B cell (primary cell): ENCODE data around the gene AFAP1L1. TPM values are rescaled to one million over a fixed set of nuclear protein-coding genes. Genes with fewer than 3 reads are reported as not detected.

ENCODE experiments used
- ATAC-seq: fragments of 200-7000 bp; cut with Tn5 transposase; one replicate; pipeline ENCODE4 v1.10.0; 2021; ENCODE audit warnings: low read depth, mild to moderate bottlenecking, moderate number of reproducible peaks, moderate library complexity
- CTCF ChIA-PET: fragments of 350-600 bp; sonication (Branson Sonifier 250); formaldehyde crosslinking; loops from one replicate; lab custom pipeline; 2021; ENCODE audit warnings: antibody characterized with exemption, inconsistent platforms; lab: Charles Lee
- POLR2A ChIA-PET: fragments of 350-600 bp; sonication (Branson Sonifier 250); formaldehyde crosslinking; loops from one replicate; lab custom pipeline; 2021; ENCODE audit warnings: antibody characterized with exemption; lab: Charles Lee
- DNase-seq: peaks from one replicate; pipeline ENCODE4 v3.0.0; 2013
- H2AFZ ChIP-seq: 2 replicates; pipeline ENCODE4 v1.6.1; 2012; ENCODE audit warnings: mild to moderate bottlenecking, low read depth, low read length; ENCODE audit not compliant: insufficient read depth, poor library complexity, severe bottlenecking
- H3K27ac ChIP-seq, 2 donors: 1 replicate in 1 of 2; 2 replicates in 1 of 2; pipeline ENCODE4 v1.5.1; 2012 to 2013; ENCODE audit warnings: low read length in 2 of 2, mild to moderate bottlenecking in 2 of 2, moderate library complexity in 1 of 2
- H3K27me3 ChIP-seq, 4 experiments: fragments of 200-600 bp in 1 of 4; sonication (generic) in 1 of 4; replicated peaks in 1 of 4; 1 replicate in 2 of 4; 2 replicates in 2 of 4; pipeline versions ENCODE4 v1.6.1 to v1.7.0; 2013 to 2016; ENCODE audit warnings: low read length in 3 of 4, mild to moderate bottlenecking in 2 of 4, mixed read lengths in 1 of 4, moderate library complexity in 1 of 4; ENCODE audit not compliant: insufficient read depth in 4 of 4, control insufficient read depth in 3 of 4; ENCODE audit errors: control extremely low read depth in 1 of 4
- H3K36me3 ChIP-seq, 2 experiments: replicated peaks in 1 of 2; 1 replicate in 1 of 2; 2 replicates in 1 of 2; pipeline versions ENCODE4 v1.6.1 to v1.7.1; 2013; ENCODE audit warnings: low read length in 1 of 2; ENCODE audit not compliant: insufficient read depth in 2 of 2, control insufficient read depth in 1 of 2; ENCODE audit errors: control extremely low read depth in 1 of 2, extremely low read depth in 1 of 2
- H3K4me1 ChIP-seq, 2 donors: fragments of 200-600 bp in 1 of 2; sonication (generic) in 1 of 2; 1 replicate in 1 of 2; 2 replicates in 1 of 2; pipeline versions ENCODE4 v1.5.1 to v1.6.1; 2013 to 2017; ENCODE audit warnings: low read length in 2 of 2; ENCODE audit not compliant: control insufficient read depth in 2 of 2, insufficient read depth in 2 of 2
- H3K4me2 ChIP-seq: replicated peaks from 2 replicates; pipeline ENCODE3; 2012; ENCODE audit warnings: mild to moderate bottlenecking, low read depth, low read length; ENCODE audit not compliant: poor library complexity, severe bottlenecking
- H3K4me3 ChIP-seq, 5 experiments: fragments of 200-600 bp in 1 of 5; sonication (generic) in 1 of 5; 1 replicate in 3 of 5; 2 replicates in 2 of 5; pipeline versions ENCODE4 v1.5.1 to v1.7.0; 2011 to 2016; ENCODE audit warnings: low read length in 4 of 5, mild to moderate bottlenecking in 4 of 5, low read depth in 2 of 5, control low read depth in 1 of 5, moderate library complexity in 1 of 5; ENCODE audit not compliant: insufficient read depth in 1 of 5; ENCODE audit errors: control extremely low read depth in 1 of 5, extremely low read depth in 1 of 5
- H3K79me2 ChIP-seq: fragments of 200-600 bp; sonication (generic); one replicate; pipeline ENCODE4 v1.6.0; 2016; ENCODE audit warnings: low read length; ENCODE audit not compliant: control insufficient read depth, insufficient read depth
- H3K9ac ChIP-seq: fragments of 200-600 bp; sonication (generic); 2 replicates; pipeline ENCODE4 v1.6.1; 2017; ENCODE audit warnings: mild to moderate bottlenecking, low read length, moderate library complexity
- H3K9me3 ChIP-seq, 3 donors: one replicate each; pipeline versions ENCODE4 v1.6.1 to v1.7.1; 2013; ENCODE audit warnings: low read length in 2 of 3; ENCODE audit not compliant: control insufficient read depth in 2 of 3, insufficient read depth in 1 of 3; ENCODE audit errors: control extremely low read depth in 1 of 3
- H4K20me1 ChIP-seq: 2 replicates; pipeline ENCODE4 v1.6.0; 2012; ENCODE audit warnings: mild to moderate bottlenecking, low read length; ENCODE audit not compliant: insufficient read depth, control insufficient read depth, poor library complexity, severe bottlenecking
- H3K27ac Mint-ChIP-seq: one replicate; pipeline ENCODE4 v1.8.0; 2021; ENCODE audit warnings: mixed read lengths
- H3K27me3 Mint-ChIP-seq: one replicate; pipeline ENCODE4 v1.8.0; 2021; ENCODE audit warnings: mixed read lengths
- H3K4me1 Mint-ChIP-seq: one replicate; pipeline ENCODE4 v1.8.0; 2021; ENCODE audit warnings: mixed read lengths
- H3K4me3 Mint-ChIP-seq: one replicate; pipeline ENCODE4 v1.8.0; 2021; ENCODE audit warnings: mixed read lengths
- H3K9me3 Mint-ChIP-seq: one replicate; pipeline ENCODE4 v1.8.0; 2022; ENCODE audit warnings: mixed read lengths; ENCODE audit not compliant: insufficient read depth
- CTCF ChIP-seq: fragments of 200-600 bp; IDR thresholded peaks from one replicate; pipeline ENCODE4 v1.8.0; 2022; ENCODE audit warnings: antibody characterized with exemption, mild to moderate bottlenecking
- EZH2 ChIP-seq: IDR thresholded peaks from 2 replicates; pipeline ENCODE4 v1.6.1; 2012; ENCODE audit warnings: borderline replicate concordance, low read depth, mild to moderate bottlenecking, moderate library complexity, low read length; ENCODE audit not compliant: insufficient read depth, poor library complexity, severe bottlenecking
- WGBS: methylation state at CpG from one replicate; pipeline ENCODE4 v1.1.5; 2013; ENCODE audit warnings: missing lambda C conversion rate; ENCODE audit not compliant: insufficient coverage; 5-methylcytosine and 5-hydroxymethylcytosine counted together
- intact Hi-C: fragments of 100-400 bp; cut with micrococcal nuclease; formaldehyde crosslinking; loops from one replicate; pipeline ENCODE4 v1.10.0; 2022
- polyA plus RNA-seq: library from polyadenylated mRNA; depleted of rRNA; stranded (reverse); fragments of >200 nt; gene quantifications from 2 replicates; pipeline ENCODE4 v1.2.3, GENCODE V29; 2012
- total RNA-seq, 2 donors: library from RNA; stranded (reverse); fragments of 120-200 nt in 1 of 2; gene quantifications; 1 replicate in 1 of 2; 2 replicates in 1 of 2; pipeline versions ENCODE4 v1.2.3 to v1.2.4, GENCODE V29; 2013 to 2022

AFAP1L1 gene
- total and polyA plus RNA-seq, 2 donors (not counting 1 experiment from before 2014, with no cell fraction given) = not detected

GRCh38 chr5:149265068-149265465 lies 6.6 kb upstream of the AFAP1L1 start:
- intact Hi-C loops = no loop called here
- Histone ChIP-seq H3K4me2 (no peak overlapping the region), H3K4me3 (no peak overlapping the region), H3K36me3 (no peaks in the 10 kb centered on the region), H3K4me1 (no peaks in the 10 kb centered on the region), H3K27ac (no peak overlapping the region), H4K20me1 (no peaks in the 10 kb centered on the region), H3K79me2 (no peaks in the 10 kb centered on the region), H2AFZ (no peak overlapping the region), H3K9ac (no peak overlapping the region), H3K27me3 (peaks cover 0 to 10% (median 4%) of the 10 kb centered on the region in 4 experiments), H3K9me3 (peaks cover 2 to 36% (median 19%) of the 10 kb centered on the region in 3 donors)
- no peak for TF ChIP-seq EZH2
- no peak for TF ChIP-seq CTCF
- POLR2A ChIA-PET = no interaction called here
- CTCF ChIA-PET = no interaction called here
- 96% methylated on average over 5 of the region's 7 CpGs for WGBS
- peaks cover 27% of the 10 kb centered on the region for H3K27me3 Mint-ChIP-seq
- peaks cover 16% of the 10 kb centered on the region for H3K9me3 Mint-ChIP-seq
- H3K4me3 Mint-ChIP-seq = no peak overlapping the region
- no peak overlapping the region for H3K27ac Mint-ChIP-seq
- ATAC-seq (no peak), DNase-seq (no peak)
- H3K4me1 Mint-ChIP-seq = peaks cover 2% of the 10 kb centered on the region

GRCh38 chr5:149265597-149265996 lies 6.1 kb upstream of the AFAP1L1 start:
- 7% methylated on average over 2 of the region's 4 CpGs for WGBS
- intact Hi-C loops = no loop called here
- Mint-ChIP-seq H3K4me3 (no peak overlapping the region), H3K27ac (no peak overlapping the region), H3K9me3 (peaks cover 16% of the 10 kb centered on the region), H3K4me1 (peaks cover 2% of the 10 kb centered on the region), H3K27me3 (peaks cover 24% of the 10 kb centered on the region)
- Histone ChIP-seq H3K4me1 (no peaks in the 10 kb centered on the region), H3K27ac (no peak overlapping the region), H4K20me1 (no peaks in the 10 kb centered on the region), H3K9ac (no peak overlapping the region), H3K4me3 (no peak overlapping the region), H3K36me3 (no peaks in the 10 kb centered on the region), H3K79me2 (no peaks in the 10 kb centered on the region), H3K9me3 (peaks cover 2 to 41% (median 19%) of the 10 kb centered on the region in 3 donors), H3K27me3 (peaks cover 0 to 15% (median 5%) of the 10 kb centered on the region in 4 experiments), H3K4me2 (no peak overlapping the region), H2AFZ (no peak overlapping the region)
- CTCF ChIA-PET = no interaction called here
- POLR2A ChIA-PET = no interaction called here
- ATAC-seq (no peak), DNase-seq (no peak)
- no peak for TF ChIP-seq CTCF
- TF ChIP-seq EZH2 = no peak
